ENCODE measurements around the gene SEMA4B. TPM values are rescaled to one million over a fixed set of nuclear protein-coding genes. Genes with fewer than 3 reads are reported as not detected.

The SEMA4B gene
- total and polyA plus RNA-seq, 2 of the 8 experiments (the other 6 are each of a cell fraction or from before 2014, with no cell fraction given) = 42.7 to 43.0 TPM

DNA sequence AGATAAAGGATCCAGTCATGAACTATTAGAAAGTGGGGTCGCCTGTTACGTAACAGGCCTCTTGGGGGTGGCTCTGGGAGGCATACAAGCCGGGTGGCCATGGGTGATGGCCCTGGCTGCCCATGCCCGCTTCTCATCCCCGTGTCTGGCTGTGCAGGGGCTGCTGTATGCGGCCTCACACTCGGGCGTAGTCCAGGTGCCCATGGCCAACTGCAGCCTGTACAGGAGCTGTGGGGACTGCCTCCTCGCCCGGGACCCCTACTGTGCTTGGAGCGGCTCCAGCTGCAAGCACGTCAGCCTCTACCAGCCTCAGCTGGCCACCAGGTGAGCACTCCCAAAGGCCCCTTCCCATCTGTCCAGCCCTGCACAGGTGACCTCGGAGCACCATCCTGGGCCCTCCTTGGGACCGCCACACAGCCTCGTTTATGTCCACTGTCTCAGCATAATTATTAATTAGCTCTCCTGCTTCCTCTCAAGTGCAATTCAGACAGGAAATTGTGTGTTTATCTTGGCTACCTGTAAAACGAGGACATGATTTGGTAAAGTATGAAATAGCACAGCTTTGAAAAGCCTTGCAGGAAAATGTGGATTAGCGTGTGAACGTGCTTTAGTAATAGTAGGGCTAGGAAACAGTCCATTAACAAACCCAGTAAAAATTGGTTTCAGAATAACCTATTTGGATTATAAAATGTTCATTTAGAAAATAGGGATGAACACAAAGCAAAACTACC, 24.5 kb downstream of the SEMA4B start:
- DNase-seq (ENCODE audit: low read depth in 1 of 2, low spot score in 2 of 2) (no peak), FAIRE-seq (no peak)
- Histone ChIP-seq H3K79me1 (ENCODE audit: low read depth, low read length) (no peaks in the 10 kb centered on the region), H3K4me1 (replicated peaks in 1 of 4; ENCODE audit: control insufficient read depth in 3 of 4, insufficient read depth in 4 of 4, low read length in 3 of 4) (no peaks in the 10 kb centered on the region), H4K20me1 (replicated peaks in 1 of 2; ENCODE audit: control insufficient read depth in 1 of 2, insufficient read depth in 2 of 2, low read length in 2 of 2) (peaks cover 0 to 6% of the 10 kb centered on the region in 2 experiments), H4K91ac (replicated peaks; ENCODE audit: insufficient read length, low read length) (no peak overlapping the region), H3K23ac (ENCODE audit: insufficient read length) (no peak overlapping the region), H3K9me3 (ENCODE audit: insufficient read depth in 2 of 2, low read depth in 1 of 2, low read length in 1 of 2) (no peaks in the 10 kb centered on the region), H3K4ac (replicated peaks; ENCODE audit: insufficient read length, low read depth, low read length) (no peak overlapping the region), H3K23me2 (ENCODE audit: low read depth, low read length) (no peaks in the 10 kb centered on the region), H3K27ac (ENCODE audit: low read depth, low read length) (no peak overlapping the region), H3K79me2 (ENCODE audit: control insufficient read depth in 1 of 2, insufficient read depth in 2 of 2, low read length in 2 of 2) (no peaks in the 10 kb centered on the region), H3K9ac (replicated peaks in 1 of 4; ENCODE audit: extremely low read depth in 1 of 4, low read depth in 3 of 4, low read length in 3 of 4) (no peak overlapping the region), H2BK20ac (ENCODE audit: low read length) (no peak overlapping the region), H4K5ac (ENCODE audit: insufficient read length, low read depth, low read length) (no peak overlapping the region), H3K27me3 (replicated peaks in 1 of 4; ENCODE audit: control insufficient read depth in 3 of 4, extremely low read depth in 1 of 4, insufficient read depth in 3 of 4, low read length in 3 of 4) (no peaks in the 10 kb centered on the region), H4K8ac (ENCODE audit: extremely low read depth, insufficient read depth, low read length) (no peak overlapping the region), H2BK120ac (replicated peaks; ENCODE audit: low read depth, low read length) (no peak overlapping the region), H2AFZ (ENCODE audit: low read length) (no peak overlapping the region), H3K56ac (replicated peaks; ENCODE audit: insufficient read length, low read depth, low read length) (no peak overlapping the region), H2BK5ac (ENCODE audit: low read depth, low read length) (no peak overlapping the region), H2BK15ac (ENCODE audit: low read length) (no peak overlapping the region), H2AK5ac (ENCODE audit: low read depth, low read length) (no peak overlapping the region), H2BK12ac (ENCODE audit: low read depth, low read length) (no peak overlapping the region), H3K4me2 (ENCODE audit: insufficient read depth in 1 of 2, low read depth in 2 of 2, low read length in 2 of 2) (no peak overlapping the region), H3K4me3 (ENCODE audit: extremely low read depth in 1 of 4, insufficient read depth in 2 of 4, low read depth in 3 of 4, low read length in 4 of 4) (no peak overlapping the region), H3K18ac (ENCODE audit: extremely low read depth, low read length) (no peak overlapping the region), H3K36me3 (ENCODE audit: control insufficient read depth in 2 of 4, insufficient read depth in 4 of 4, low read length in 3 of 4) (peaks cover 11 to 54% (median 36%) of the 10 kb centered on the region in 4 experiments; a peak in 7 of 8 replicates), H3K14ac (ENCODE audit: insufficient read length) (no peak overlapping the region)
- TF ChIP-seq TAF7 (optimal IDR thresholded peaks at IDR 0.05; ENCODE audit: borderline replicate concordance, low read depth, low read length) = no peak
- POLR2A ChIA-PET (ENCODE audit: partially characterized antibody) = interaction anchor here (0.6 kb wide), 1 partner anchor 446 kb away, joined by 4 read pairs; no protein-coding TSS in a partner anchor
- CTCF ChIA-PET (ENCODE audit: partially characterized antibody) = interaction anchor here (1.3 to 2.1 kb wide), 2 partner anchors 74 to 139 kb away, joined by 3 to 8 read pairs; no protein-coding TSS in a partner anchor
- WGBS, 2 experiments (ENCODE audit: extremely low coverage in 1 of 2, insufficient coverage in 1 of 2, insufficient read length in 1 of 2, insufficient replicate concordance in 2 of 2, low coverage in 1 of 2, low lambda C conversion rate in 2 of 2, missing lambda C conversion rate in 1 of 2) = 94% methylated on average over 18 of the region's 18 CpGs; no CpG with 5 or more reads in 1 of the 2 experiments
